ENCODE measurements around the gene GNAI3.

GNAI3 gene

GRCh38 chr1:109573785-109574184, 25.4 kb downstream of the GNAI3 start:
- DNase-seq (ENCODE audit: extremely low spot score): no peak
- CTCF ChIA-PET: no interaction called here
- TF ChIP-seq TARDBP (IDR thresholded peaks at IDR 0.05) (no peak), ARNT (IDR thresholded peaks at IDR 0.05) (no peak), SUZ12 (IDR thresholded peaks at IDR 0.05) (no peak), ZNF384 (IDR thresholded peaks at IDR 0.05) (no peak), SP1 (IDR thresholded peaks at IDR 0.05) (no peak), PKNOX1 (IDR thresholded peaks at IDR 0.05) (no peak), ELF4 (IDR thresholded peaks at IDR 0.05) (no peak), FOXK2 (IDR thresholded peaks at IDR 0.05) (no peak), BHLHE40 (IDR thresholded peaks at IDR 0.05; ENCODE audit: borderline replicate concordance) (no peak), HDGF (IDR thresholded peaks at IDR 0.05; ENCODE audit: borderline replicate concordance) (no peak), CTBP1 (IDR thresholded peaks at IDR 0.05; ENCODE audit: borderline replicate concordance) (no peak), L3MBTL2 (conservative IDR thresholded peaks at IDR 0.05) (no peak)
- POLR2A ChIA-PET: no interaction called here

GRCh38 chr1:109578947-109579443, 30.6 kb downstream of the GNAI3 start:
- TF ChIP-seq NFRKB (IDR thresholded peaks at IDR 0.05) (no peak), FOXA1 (IDR thresholded peaks at IDR 0.05) (no peak)
- POLR2A ChIA-PET: interaction anchor here (1.3 kb wide), 1 partner anchor 30 kb away, joined by 3 read pairs; the partner anchor contains the start of gene GNAI3
- no peak for DNase-seq (ENCODE audit: extremely low spot score)
- CTCF ChIA-PET: interaction anchor here (0.6 kb wide), 1 partner anchor 60 kb away, joined by 3 read pairs; no protein-coding TSS in a partner anchor

- DNase-seq (ENCODE audit: extremely low spot score): no peak
- CTCF ChIA-PET: no interaction called here
- TF ChIP-seq FOXM1 (IDR thresholded peaks at IDR 0.05; ENCODE audit: borderline replicate concordance) (no peak), TARDBP (IDR thresholded peaks at IDR 0.05) (no peak), BHLHE40 (IDR thresholded peaks at IDR 0.05; ENCODE audit: borderline replicate concordance) (no peak), SP1 (IDR thresholded peaks at IDR 0.05) (no peak), PKNOX1 (IDR thresholded peaks at IDR 0.05) (no peak), FOXA1 (IDR thresholded peaks at IDR 0.05) (no peak)
- POLR2A ChIA-PET: interaction anchor here (1.3 kb wide), 1 partner anchor 31 kb away, joined by 3 read pairs; the partner anchor contains the start of gene GNAI3
Measured at GRCh38 chr1:109579491-109579890, 31.1 kb downstream of the GNAI3 start.

GRCh38 chr1:109582021-109582420, 33.6 kb downstream of the GNAI3 start:
- ChIA-PET POLR2A (no interaction called here), CTCF (interaction anchor here (0.5 kb wide), 1 partner anchor 401 kb away, joined by 3 read pairs; no protein-coding TSS in a partner anchor)
- DNase-seq (ENCODE audit: extremely low spot score): no peak
- TF ChIP-seq SUZ12 (IDR thresholded peaks at IDR 0.05) (no peak), CTBP1 (IDR thresholded peaks at IDR 0.05; ENCODE audit: borderline replicate concordance) (no peak), FOXA1 (IDR thresholded peaks at IDR 0.05) (no peak), BHLHE40 (IDR thresholded peaks at IDR 0.05; ENCODE audit: borderline replicate concordance) (no peak), FOXM1 (IDR thresholded peaks at IDR 0.05; ENCODE audit: borderline replicate concordance) (no peak), HDGF (IDR thresholded peaks at IDR 0.05; ENCODE audit: borderline replicate concordance) (no peak), LEF1 (IDR thresholded peaks at IDR 0.05; ENCODE audit: borderline replicate concordance) (no peak), ELF4 (IDR thresholded peaks at IDR 0.05) (no peak), NFRKB (IDR thresholded peaks at IDR 0.05) (no peak), ZNF384 (IDR thresholded peaks at IDR 0.05) (no peak), TARDBP (IDR thresholded peaks at IDR 0.05) (no peak)

- TF ChIP-seq SP1 (IDR thresholded peaks at IDR 0.05) (no peak), FOXM1 (IDR thresholded peaks at IDR 0.05; ENCODE audit: borderline replicate concordance) (no peak)
- CTCF ChIA-PET: no interaction called here
Measured at GRCh38 chr1:109584766-109585165, 36.4 kb downstream of the GNAI3 start.

GRCh38 chr1:109586055-109586454, 37.6 kb downstream of the GNAI3 start:
- TF ChIP-seq ELF4 (IDR thresholded peaks at IDR 0.05) (no peak), FOXM1 (IDR thresholded peaks at IDR 0.05; ENCODE audit: borderline replicate concordance) (no peak), ARNT (IDR thresholded peaks at IDR 0.05) (no peak), CTBP1 (IDR thresholded peaks at IDR 0.05; ENCODE audit: borderline replicate concordance) (no peak), BHLHE40 (IDR thresholded peaks at IDR 0.05; ENCODE audit: borderline replicate concordance) (no peak), L3MBTL2 (conservative IDR thresholded peaks at IDR 0.05) (no peak), LEF1 (IDR thresholded peaks at IDR 0.05; ENCODE audit: borderline replicate concordance) (no peak), SUZ12 (IDR thresholded peaks at IDR 0.05) (no peak), FOXK2 (IDR thresholded peaks at IDR 0.05) (no peak), HDGF (IDR thresholded peaks at IDR 0.05; ENCODE audit: borderline replicate concordance) (no peak), TARDBP (IDR thresholded peaks at IDR 0.05) (no peak), FOXA1 (IDR thresholded peaks at IDR 0.05) (no peak), ZNF384 (IDR thresholded peaks at IDR 0.05) (no peak), PKNOX1 (IDR thresholded peaks at IDR 0.05) (no peak)
- CTCF ChIA-PET: no interaction called here
- DNase-seq (ENCODE audit: extremely low spot score): no peak
- POLR2A ChIA-PET: no interaction called here

More at GRCh38 chr1:109584766-109585165, 36.4 kb downstream of the GNAI3 start:
- POLR2A ChIA-PET: no interaction called here
- no peak for DNase-seq (ENCODE audit: extremely low spot score)

GRCh38 chr1:109589177-109589576, 40.8 kb downstream of the GNAI3 start:
- CTCF ChIA-PET: no interaction called here

More at GRCh38 chr1:109589177-109589576, 40.8 kb downstream of the GNAI3 start:
- POLR2A ChIA-PET: no interaction called here
- no peak for DNase-seq (ENCODE audit: extremely low spot score)
- TF ChIP-seq L3MBTL2 (conservative IDR thresholded peaks at IDR 0.05) (no peak), SP1 (IDR thresholded peaks at IDR 0.05) (no peak), FOXA1 (IDR thresholded peaks at IDR 0.05) (no peak), LEF1 (IDR thresholded peaks at IDR 0.05; ENCODE audit: borderline replicate concordance) (no peak), FOXK2 (IDR thresholded peaks at IDR 0.05) (no peak), HDGF (IDR thresholded peaks at IDR 0.05; ENCODE audit: borderline replicate concordance) (no peak), SUZ12 (IDR thresholded peaks at IDR 0.05) (no peak)
